ENCODE measurements around the gene OR10G2. TPM values are rescaled to one million over a fixed set of nuclear protein-coding genes. Genes with fewer than 3 reads are reported as not detected.

OR10G2 gene
- total RNA-seq, 1 experiment from 2014 or later = not detected

- Histone ChIP-seq H3K4me2 (ENCODE audit: low read length) (no peak overlapping the region), H3K4me3 (replicated peaks in 1 of 2; ENCODE audit: low read depth in 1 of 2, low read length in 2 of 2) (no peak overlapping the region), H3K9ac (ENCODE audit: low read length) (no peak overlapping the region), H2AFZ (ENCODE audit: low read depth, low read length, poor library complexity, severe bottlenecking) (no peak overlapping the region), H3K9me3 (ENCODE audit: control insufficient read depth in 1 of 2, insufficient read depth in 1 of 2, low read depth in 1 of 2, low read length in 2 of 2) (no peaks in the 10 kb centered on the region), H3K36me3 (ENCODE audit: control insufficient read depth in 1 of 2, insufficient read depth in 2 of 2, low read length in 2 of 2) (no peaks in the 10 kb centered on the region), H3K9me2 (ENCODE audit: insufficient read depth) (no peaks in the 10 kb centered on the region), H4K20me1 (ENCODE audit: insufficient read depth) (no peaks in the 10 kb centered on the region), H3K4me1 (ENCODE audit: control insufficient read depth in 1 of 2, insufficient read depth in 2 of 2, low read length in 2 of 2) (no peaks in the 10 kb centered on the region), H3K27ac (ENCODE audit: low read depth, low read length) (no peak overlapping the region), H3K27me3 (ENCODE audit: insufficient read depth, low read length) (peaks cover 52% of the 10 kb centered on the region), H3K79me2 (ENCODE audit: insufficient read depth, low read length) (no peaks in the 10 kb centered on the region)
- CTCF ChIA-PET = no interaction called here
- no peak for TF ChIP-seq POLR2AphosphoS5 (IDR thresholded peaks at IDR 0.05; ENCODE audit: low read depth, low read length)
- TF ChIP-seq YY1 (IDR thresholded peaks at IDR 0.05; ENCODE audit: extremely low read depth, insufficient replicate concordance, low read depth, low read length) = no peak
- no peak for TF ChIP-seq EZH2 (IDR thresholded peaks at IDR 0.05)
- TF ChIP-seq SIN3A (IDR thresholded peaks at IDR 0.05; ENCODE audit: low read depth) = no peak
- TF ChIP-seq CTCF (IDR thresholded peaks at IDR 0.05 in 2 of 3, conservative IDR thresholded peaks at IDR 0.05 in 1 of 3; ENCODE audit: borderline replicate concordance in 1 of 3, insufficient read depth in 1 of 3, low read depth in 2 of 3, low read length in 2 of 3) = no peak
- TF ChIP-seq TCF7L2 (IDR thresholded peaks at IDR 0.05; ENCODE audit: borderline replicate concordance, extremely low read depth, insufficient read depth, insufficient read length) = no peak
- no peak for TF ChIP-seq CEBPB (IDR thresholded peaks at IDR 0.05; ENCODE audit: low read depth)
- no peak for TF ChIP-seq EGR1 (IDR thresholded peaks at IDR 0.05; ENCODE audit: low read depth)
- no peak for TF ChIP-seq ZBTB33 (IDR thresholded peaks at IDR 0.05; ENCODE audit: extremely low read depth, insufficient replicate concordance, low read length)
- TF ChIP-seq POLR2A (IDR thresholded peaks at IDR 0.05; ENCODE audit: borderline replicate concordance, extremely low read depth, insufficient read depth, insufficient read length) = no peak
- TF ChIP-seq ELF1 (IDR thresholded peaks at IDR 0.05; ENCODE audit: borderline replicate concordance, low read depth) = no peak
- no TSS peak for BruUV-seq (replicated peaks)
- intact Hi-C loops (cut with micrococcal nuclease) = no loop called here
- ATAC-seq (no peak), DNase-seq (ENCODE audit: low read depth, low spot score) (no peak)
- RAD21 ChIA-PET (ENCODE audit: low non-redundant PET in 1 of 2, low total read pairs in 2 of 2, uncharacterized antibody in 2 of 2, unreplicated experiment in 2 of 2) = no interaction called here
- POLR2A ChIA-PET = no interaction called here
These were observed 22.2 kb upstream of the OR10G2 start for GRCh38 chr14:21656980-21657379.
